ENCODE data around the gene ELOVL4.

GRCh38 chr6:79896075-79896449 lies 51.3 kb downstream of the ELOVL4 start:
- TF ChIP-seq USF2 (IDR thresholded peaks at IDR 0.05; ENCODE audit: low read depth, low read length) (no peak), CTCF (conservative IDR thresholded peaks at IDR 0.05; ENCODE audit: low read depth, low read length) (no peak), POLR2A (IDR thresholded peaks at IDR 0.05; ENCODE audit: low read depth, low read length) (no peak), SMC3 (IDR thresholded peaks at IDR 0.05; ENCODE audit: low read depth, low read length) (no peak), RAD21 (IDR thresholded peaks at IDR 0.05; ENCODE audit: low read length) (no peak), ELK1 (IDR thresholded peaks at IDR 0.05; ENCODE audit: borderline replicate concordance, low read depth, low read length) (no peak), MAFK (IDR thresholded peaks at IDR 0.05; ENCODE audit: low read depth, low read length) (no peak), RFX5 (IDR thresholded peaks at IDR 0.05; ENCODE audit: low read depth, low read length) (no peak), MAZ (IDR thresholded peaks at IDR 0.05; ENCODE audit: borderline replicate concordance, low read depth, low read length) (no peak), CEBPB (IDR thresholded peaks at IDR 0.05; ENCODE audit: low read depth, low read length) (no peak), CHD1 (IDR thresholded peaks at IDR 0.05; ENCODE audit: low read depth, low read length) (no peak)

Measured in IMR-90 (cell line).